Measurements from ENCODE around the gene ACLY.

The ACLY gene

GRCh38 chr17:41917192-41917591 lies 1.6 kb downstream of the ACLY start:
- peaks cover 5% of the 10 kb centered on the region for H3K27me3 Mint-ChIP-seq (ENCODE audit: low read depth, poor library complexity)
- peak overlapping the region; percentile 89 for H3K4me3 Mint-ChIP-seq
- no peak for DNase-seq
- TF ChIP-seq CTCF (IDR thresholded peaks at IDR 0.05), result no peak
- no peaks in the 10 kb centered on the region for H3K9me3 Mint-ChIP-seq
- H3K36me3 Mint-ChIP-seq (ENCODE audit: low read depth), result peaks cover 22% of the 10 kb centered on the region
- peaks cover 67% of the 10 kb centered on the region for H3K4me1 Mint-ChIP-seq
- H3K27ac Mint-ChIP-seq, result no peak overlapping the region

- H3K27ac Mint-ChIP-seq, result peak overlapping the region; percentile 11
- peak overlapping the region; percentile 75 for H3K4me3 Mint-ChIP-seq
- peaks cover 2% of the 10 kb centered on the region for H3K27me3 Mint-ChIP-seq (ENCODE audit: low read depth, poor library complexity)
- no peaks in the 10 kb centered on the region for H3K9me3 Mint-ChIP-seq
- H3K4me1 Mint-ChIP-seq, result peaks cover 65% of the 10 kb centered on the region
- peaks cover 23% of the 10 kb centered on the region for H3K36me3 Mint-ChIP-seq (ENCODE audit: low read depth)
- no peak for DNase-seq
- TF ChIP-seq CTCF (IDR thresholded peaks at IDR 0.05), result no peak
Measured at GRCh38 chr17:41915566-41915965, 3.2 kb downstream of the ACLY start.

GRCh38 chr17:41915020-41915419 lies 3.7 kb downstream of the ACLY start:
- no peak for TF ChIP-seq CTCF (IDR thresholded peaks at IDR 0.05)
- Mint-ChIP-seq H3K4me1 (peaks cover 66% of the 10 kb centered on the region), H3K27me3 (ENCODE audit: low read depth, poor library complexity) (peaks cover 2% of the 10 kb centered on the region), H3K9me3 (no peaks in the 10 kb centered on the region), H3K4me3 (peak overlapping the region; percentile 47), H3K27ac (peak overlapping the region; percentile 32), H3K36me3 (ENCODE audit: low read depth) (peaks cover 29% of the 10 kb centered on the region)
- DNase-seq, result no peak

GRCh38 chr17:41914358-41914766 lies 4.4 kb downstream of the ACLY start:
- DNase-seq, result no peak
- peaks cover 66% of the 10 kb centered on the region for H3K4me1 Mint-ChIP-seq
- H3K27ac Mint-ChIP-seq, result peak overlapping the region; percentile 44
- peaks cover 35% of the 10 kb centered on the region for H3K36me3 Mint-ChIP-seq (ENCODE audit: low read depth)
- H3K27me3 Mint-ChIP-seq (ENCODE audit: low read depth, poor library complexity), result peaks cover 2% of the 10 kb centered on the region
- no peak for TF ChIP-seq CTCF (IDR thresholded peaks at IDR 0.05)
- no peaks in the 10 kb centered on the region for H3K9me3 Mint-ChIP-seq
- H3K4me3 Mint-ChIP-seq, result no peak overlapping the region

GRCh38 chr17:41913798-41914197 lies 5.0 kb downstream of the ACLY start:
- peak overlapping the region; percentile 72 for H3K27ac Mint-ChIP-seq
- no peak for DNase-seq
- TF ChIP-seq CTCF (IDR thresholded peaks at IDR 0.05), result no peak
- peaks cover 5% of the 10 kb centered on the region for H3K27me3 Mint-ChIP-seq (ENCODE audit: low read depth, poor library complexity)
- peaks cover 69% of the 10 kb centered on the region for H3K4me1 Mint-ChIP-seq
- no peaks in the 10 kb centered on the region for H3K9me3 Mint-ChIP-seq
- H3K36me3 Mint-ChIP-seq (ENCODE audit: low read depth), result peaks cover 37% of the 10 kb centered on the region
- no peak overlapping the region for H3K4me3 Mint-ChIP-seq

- Mint-ChIP-seq H3K36me3 (ENCODE audit: low read depth) (peaks cover 41% of the 10 kb centered on the region), H3K9me3 (no peaks in the 10 kb centered on the region), H3K4me3 (no peak overlapping the region), H3K4me1 (peaks cover 78% of the 10 kb centered on the region), H3K27ac (peak overlapping the region; percentile 44), H3K27me3 (ENCODE audit: low read depth, poor library complexity) (peaks cover 6% of the 10 kb centered on the region)
- no peak for TF ChIP-seq CTCF (IDR thresholded peaks at IDR 0.05)
- DNase-seq, result no peak
Measured at GRCh38 chr17:41912925-41913324, 5.8 kb downstream of the ACLY start.

All from nephron progenitor cell (in vitro differentiated cells).